Measurements from ENCODE around the gene OR5V1. TPM values are rescaled to one million over a fixed set of nuclear protein-coding genes. Genes with fewer than 3 reads are reported as not detected.

Gene OR5V1
- total and polyA plus RNA-seq, 9 of the 15 experiments (the other 6 are each of a cell fraction or from before 2014, with no cell fraction given) = not detected

DNA sequence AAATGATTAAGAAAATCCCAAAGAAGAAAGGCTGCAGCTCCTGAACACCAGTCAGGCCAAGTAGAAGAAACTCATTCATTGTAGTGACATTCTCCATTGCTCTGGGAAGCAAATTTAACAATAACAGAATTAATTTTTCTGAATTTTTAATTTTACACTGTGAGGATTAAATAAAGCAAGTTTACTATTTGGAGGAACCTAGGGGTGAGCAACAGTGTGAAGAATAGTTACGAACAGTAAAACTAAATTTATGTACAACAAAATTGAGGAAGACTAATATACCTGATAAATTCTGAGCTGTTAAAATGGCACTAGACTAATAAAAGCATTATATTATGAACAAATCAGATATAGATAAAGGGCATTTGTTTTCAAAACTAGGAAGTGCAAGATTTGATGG lies 6.5 kb upstream of the OR5V1 start, which contains the start of gene OR12D3 (continued):
- TF ChIP-seq, protein P1, sequence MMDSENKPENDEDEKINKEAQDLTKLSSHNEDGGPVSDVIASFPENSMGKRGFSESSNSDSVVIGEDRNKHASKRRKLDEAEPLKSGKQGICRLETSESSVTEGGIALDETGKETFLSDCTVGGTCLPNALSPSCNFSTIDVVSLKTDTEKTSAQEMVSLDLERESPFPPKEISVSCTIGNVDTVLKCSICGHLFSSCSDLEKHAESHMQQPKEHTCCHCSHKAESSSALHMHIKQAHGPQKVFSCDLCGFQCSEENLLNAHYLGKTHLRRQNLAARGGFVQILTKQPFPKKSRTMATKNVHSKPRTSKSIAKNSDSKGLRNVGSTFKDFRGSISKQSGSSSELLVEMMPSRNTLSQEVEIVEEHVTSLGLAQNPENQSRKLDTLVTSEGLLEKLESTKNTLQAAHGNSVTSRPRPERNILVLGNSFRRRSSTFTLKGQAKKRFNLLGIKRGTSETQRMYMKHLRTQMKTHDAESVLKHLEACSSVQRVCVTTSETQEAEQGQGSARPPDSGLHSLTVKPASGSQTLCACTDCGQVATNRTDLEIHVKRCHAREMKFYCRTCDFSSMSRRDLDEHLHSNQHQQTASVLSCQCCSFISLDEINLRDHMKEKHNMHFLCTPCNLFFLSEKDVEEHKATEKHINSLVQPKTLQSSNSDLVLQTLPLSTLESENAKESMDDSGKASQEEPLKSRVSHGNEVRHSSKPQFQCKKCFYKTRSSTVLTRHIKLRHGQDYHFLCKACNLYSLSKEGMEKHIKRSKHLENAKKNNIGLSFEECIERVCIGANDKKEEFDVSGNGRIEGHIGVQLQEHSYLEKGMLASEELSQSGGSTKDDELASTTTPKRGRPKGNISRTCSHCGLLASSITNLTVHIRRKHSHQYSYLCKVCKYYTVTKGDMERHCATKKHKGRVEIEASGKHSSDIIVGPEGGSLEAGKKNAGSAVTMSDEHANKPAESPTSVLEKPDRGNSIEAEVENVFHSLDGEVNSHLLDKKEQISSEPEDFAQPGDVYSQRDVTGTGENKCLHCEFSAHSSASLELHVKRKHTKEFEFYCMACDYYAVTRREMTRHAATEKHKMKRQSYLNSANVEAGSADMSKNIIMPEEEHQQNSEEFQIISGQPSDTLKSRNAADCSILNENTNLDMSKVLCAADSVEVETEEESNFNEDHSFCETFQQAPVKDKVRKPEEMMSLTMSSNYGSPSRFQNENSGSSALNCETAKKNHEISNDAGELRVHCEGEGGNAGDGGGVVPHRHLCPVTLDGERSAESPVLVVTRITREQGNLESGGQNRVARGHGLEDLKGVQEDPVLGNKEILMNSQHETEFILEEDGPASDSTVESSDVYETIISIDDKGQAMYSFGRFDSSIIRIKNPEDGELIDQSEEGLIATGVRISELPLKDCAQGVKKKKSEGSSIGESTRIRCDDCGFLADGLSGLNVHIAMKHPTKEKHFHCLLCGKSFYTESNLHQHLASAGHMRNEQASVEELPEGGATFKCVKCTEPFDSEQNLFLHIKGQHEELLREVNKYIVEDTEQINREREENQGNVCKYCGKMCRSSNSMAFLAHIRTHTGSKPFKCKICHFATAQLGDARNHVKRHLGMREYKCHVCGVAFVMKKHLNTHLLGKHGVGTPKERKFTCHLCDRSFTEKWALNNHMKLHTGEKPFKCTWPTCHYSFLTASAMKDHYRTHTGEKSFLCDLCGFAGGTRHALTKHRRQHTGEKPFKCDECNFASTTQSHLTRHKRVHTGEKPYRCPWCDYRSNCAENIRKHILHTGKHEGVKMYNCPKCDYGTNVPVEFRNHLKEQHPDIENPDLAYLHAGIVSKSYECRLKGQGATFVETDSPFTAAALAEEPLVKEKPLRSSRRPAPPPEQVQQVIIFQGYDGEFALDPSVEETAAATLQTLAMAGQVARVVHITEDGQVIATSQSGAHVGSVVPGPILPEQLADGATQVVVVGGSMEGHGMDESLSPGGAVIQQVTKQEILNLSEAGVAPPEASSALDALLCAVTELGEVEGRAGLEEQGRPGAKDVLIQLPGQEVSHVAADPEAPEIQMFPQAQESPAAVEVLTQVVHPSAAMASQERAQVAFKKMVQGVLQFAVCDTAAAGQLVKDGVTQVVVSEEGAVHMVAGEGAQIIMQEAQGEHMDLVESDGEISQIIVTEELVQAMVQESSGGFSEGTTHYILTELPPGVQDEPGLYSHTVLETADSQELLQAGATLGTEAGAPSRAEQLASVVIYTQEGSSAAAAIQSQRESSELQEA (IDR thresholded peaks at IDR 0.05; ENCODE audit: low read depth) = no peak
- TF ChIP-seq, protein P2, sequence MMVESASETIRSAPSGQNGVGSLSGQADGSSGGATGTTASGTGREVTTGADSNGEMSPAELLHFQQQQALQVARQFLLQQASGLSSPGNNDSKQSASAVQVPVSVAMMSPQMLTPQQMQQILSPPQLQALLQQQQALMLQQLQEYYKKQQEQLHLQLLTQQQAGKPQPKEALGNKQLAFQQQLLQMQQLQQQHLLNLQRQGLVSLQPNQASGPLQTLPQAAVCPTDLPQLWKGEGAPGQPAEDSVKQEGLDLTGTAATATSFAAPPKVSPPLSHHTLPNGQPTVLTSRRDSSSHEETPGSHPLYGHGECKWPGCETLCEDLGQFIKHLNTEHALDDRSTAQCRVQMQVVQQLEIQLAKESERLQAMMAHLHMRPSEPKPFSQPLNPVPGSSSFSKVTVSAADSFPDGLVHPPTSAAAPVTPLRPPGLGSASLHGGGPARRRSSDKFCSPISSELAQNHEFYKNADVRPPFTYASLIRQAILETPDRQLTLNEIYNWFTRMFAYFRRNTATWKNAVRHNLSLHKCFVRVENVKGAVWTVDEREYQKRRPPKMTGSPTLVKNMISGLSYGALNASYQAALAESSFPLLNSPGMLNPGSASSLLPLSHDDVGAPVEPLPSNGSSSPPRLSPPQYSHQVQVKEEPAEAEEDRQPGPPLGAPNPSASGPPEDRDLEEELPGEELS (CRISPR knock-in tag; IDR thresholded peaks at IDR 0.05; ENCODE audit: borderline replicate concordance) = no peak
